Anterior cingulate cortex (tissue), 58 donors: ENCODE results near the gene RACGAP1.
A peak's percentile ranks its signal among the peaks of the same experiment; 100 is the strongest.
"Not testable (repeated sequence)": the region's sequence is repeated elsewhere in the genome, so short reads cannot be mapped to it uniquely, and the experiment has no call there.

Source experiments
- DNase-seq, 58 donors: peaks; one replicate each; lab custom pipeline; 2025; lab: John Stamatoyannopoulos, UW

Gene RACGAP1

DNA sequence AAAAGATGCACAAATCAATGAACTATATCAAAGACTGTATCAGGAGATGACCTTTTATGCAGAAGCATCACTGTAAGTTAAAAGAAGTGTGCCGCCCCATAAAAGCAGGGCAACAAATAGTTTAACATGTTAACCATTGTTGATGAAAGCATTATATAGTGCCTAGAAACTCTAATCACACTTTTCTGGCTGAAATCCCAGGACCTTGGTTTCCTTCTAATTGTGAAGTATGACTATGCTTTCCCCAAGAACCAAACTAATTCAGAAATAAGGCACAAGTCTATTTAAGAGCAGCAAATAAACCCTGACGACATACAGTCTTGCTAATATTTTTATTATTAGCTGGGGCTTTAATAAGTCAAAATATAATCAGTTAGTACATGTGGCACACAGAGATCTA, 21.7 kb downstream of the RACGAP1 start:
- no peak for DNase-seq

DNA sequence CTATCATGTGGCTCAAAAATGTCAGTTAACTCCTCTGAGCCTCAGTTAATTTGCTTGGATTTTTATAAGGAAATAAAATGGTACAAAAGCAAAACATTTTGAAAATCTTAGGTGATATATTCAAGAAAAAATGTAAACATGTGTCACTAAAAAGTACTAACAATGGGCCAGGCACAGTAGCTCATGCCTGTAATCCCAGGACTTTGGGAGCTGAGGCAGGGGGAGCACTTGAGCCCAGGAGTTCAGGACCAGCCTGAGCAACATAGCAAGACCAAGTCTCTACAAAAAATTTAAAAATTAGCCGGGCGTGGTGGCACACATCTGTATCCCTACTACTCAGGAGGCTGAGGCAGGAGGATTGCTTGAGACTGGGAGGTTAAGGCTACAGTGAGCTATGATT, 26.8 kb downstream of the RACGAP1 start:
- DNase-seq = no peak

DNA sequence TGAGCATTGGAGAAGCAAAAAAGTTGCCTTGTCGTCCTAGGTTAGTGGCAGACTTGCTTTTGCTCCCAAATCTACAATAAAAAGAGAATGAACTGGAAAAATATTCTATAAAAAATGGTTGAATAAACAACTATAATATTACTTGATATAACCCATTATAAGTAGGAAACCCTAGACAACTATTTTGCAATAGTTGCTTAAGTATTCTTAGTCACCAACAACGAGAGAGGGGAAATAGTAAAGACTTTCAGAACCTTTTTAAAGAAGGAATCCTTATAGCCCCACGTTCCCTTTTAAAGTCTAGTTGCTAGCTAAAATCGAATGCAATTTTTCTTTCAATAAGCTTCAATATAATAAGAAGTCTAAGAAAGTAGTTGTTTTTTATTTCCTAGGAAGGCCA, 35.0 kb downstream of the RACGAP1 start:
- DNase-seq = no peak

DNA sequence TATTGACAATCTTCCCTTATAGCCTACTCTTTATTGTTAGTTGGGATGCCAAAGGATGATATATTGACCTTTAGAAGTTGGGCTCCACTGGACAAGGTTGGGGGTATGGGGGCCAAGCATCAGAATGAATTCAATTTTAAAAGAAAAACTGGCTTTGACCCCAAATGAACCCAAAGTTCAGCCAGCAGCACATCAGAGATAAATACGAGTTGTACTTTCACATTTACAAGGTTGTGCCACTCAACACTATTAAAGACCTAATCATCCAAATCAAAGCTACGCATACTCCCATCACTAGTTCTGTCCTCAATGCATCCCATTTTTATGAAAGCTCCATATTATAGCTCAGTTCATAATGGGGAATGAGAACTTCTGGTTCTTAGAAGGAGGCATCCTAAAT, 35.9 kb downstream of the RACGAP1 start:
- DNase-seq = not testable (repeated sequence)

DNA sequence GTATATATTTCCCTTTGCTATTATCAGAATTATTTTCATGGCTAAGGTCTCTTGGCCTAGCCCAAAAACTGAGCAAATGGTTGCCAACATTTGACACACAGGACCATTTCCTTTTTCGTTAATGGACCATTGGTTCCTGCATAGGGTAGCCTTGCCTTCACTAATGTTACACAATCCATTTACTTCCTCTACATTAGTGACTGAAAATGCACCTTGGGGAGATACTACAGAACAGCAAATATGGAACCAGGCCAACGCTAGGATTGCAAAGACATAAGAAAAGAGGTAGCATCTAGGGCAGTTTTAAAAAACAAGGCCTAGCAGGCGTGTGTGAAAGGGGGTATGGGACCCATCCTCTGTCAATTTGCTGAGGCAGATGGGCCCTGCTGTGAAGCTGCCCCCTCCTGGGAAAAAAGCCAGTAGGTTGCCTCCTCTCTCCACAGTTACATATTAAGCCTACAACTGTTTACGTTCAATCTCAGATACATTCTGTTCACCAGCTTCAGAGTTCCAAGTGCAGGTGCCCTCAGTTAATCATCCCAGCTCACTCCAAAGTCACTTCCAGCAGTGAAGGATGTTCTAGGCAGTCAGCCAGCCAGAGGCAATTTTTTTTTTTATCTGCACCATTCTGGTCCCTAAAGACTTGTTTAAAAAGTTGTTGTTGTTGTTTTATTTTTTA, 37.5 kb downstream of the RACGAP1 start:
- no peak for DNase-seq

DNA sequence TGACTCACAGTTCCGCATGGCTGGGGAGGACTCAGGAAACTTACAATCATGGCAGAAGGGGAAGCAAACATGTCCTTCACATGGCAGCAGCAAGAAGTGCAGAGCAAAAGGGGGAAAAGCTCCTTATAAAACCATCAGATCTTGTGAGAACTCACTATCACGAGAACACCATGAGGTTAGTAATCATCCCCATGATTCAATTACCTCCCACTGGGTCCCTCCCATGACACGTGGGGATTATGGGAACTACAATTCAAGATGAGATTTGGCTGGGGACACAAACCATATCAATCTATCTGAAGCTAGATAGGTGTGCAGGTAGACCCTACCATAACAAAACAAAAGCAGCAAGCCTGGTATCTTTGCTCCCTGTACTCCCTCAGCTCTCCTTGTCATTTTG, 38.8 kb downstream of the RACGAP1 start:
- not testable (repeated sequence) for DNase-seq

DNA sequence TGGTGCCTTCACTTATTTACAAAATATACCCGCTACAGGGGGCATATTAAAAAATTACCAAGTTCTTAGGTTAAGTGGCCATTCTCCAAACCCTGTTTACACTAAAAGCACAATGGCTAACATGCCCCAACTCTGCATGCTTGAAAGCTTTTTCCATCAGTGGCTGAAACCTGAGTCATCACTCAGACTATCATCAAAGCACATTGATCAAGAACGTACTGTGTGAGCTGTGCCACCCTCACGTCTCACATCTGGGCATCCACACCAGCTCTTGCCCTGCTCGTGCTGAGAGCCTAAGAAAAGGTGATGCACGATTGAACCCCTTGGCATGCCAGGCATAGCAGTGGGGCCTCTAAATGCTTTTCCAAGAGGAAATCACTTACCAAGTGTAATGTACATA, 39.3 kb downstream of the RACGAP1 start:
- DNase-seq = no peak

DNA sequence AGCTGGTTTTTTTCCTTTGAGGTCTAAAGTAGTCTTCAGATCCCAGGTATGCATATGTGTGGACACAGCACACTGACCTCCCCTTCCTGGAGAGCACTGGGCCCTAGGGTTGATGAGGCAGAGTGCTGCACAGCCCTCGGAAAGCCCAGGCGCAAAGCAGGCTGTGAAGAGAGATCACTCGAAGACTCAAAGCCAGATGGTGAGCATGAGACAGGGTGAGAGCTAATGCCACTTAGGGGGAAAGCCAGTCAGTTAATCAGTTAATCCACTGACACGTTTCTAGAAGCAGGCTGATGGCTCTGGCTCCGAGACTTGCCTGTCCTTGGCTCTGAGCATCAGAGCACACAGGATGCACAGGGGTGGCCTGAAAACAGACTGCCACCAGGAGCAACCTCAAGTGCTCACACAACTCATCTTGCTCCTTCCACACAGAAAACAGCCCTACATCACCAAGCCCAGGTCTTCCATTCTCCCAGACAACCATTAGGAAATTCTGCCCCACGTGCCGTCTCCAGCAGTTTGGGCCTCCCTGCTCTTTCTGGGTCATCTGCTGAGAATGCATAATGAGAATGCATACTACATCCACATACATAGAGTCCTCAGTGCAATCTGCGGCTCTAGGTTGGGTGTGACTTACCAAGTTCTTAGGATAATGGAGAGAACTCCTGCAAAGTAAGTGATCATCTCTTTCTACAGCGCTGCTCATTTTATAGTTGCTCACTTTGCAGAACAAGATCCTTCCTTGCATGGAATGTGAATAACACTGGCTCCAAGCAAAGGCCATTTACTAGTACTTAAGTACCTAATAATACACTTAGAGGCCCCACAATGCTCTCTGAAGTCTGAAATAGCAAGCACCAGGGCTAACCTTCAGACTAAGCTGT, 40.6 kb downstream of the RACGAP1 start:
- DNase-seq = no peak

DNA sequence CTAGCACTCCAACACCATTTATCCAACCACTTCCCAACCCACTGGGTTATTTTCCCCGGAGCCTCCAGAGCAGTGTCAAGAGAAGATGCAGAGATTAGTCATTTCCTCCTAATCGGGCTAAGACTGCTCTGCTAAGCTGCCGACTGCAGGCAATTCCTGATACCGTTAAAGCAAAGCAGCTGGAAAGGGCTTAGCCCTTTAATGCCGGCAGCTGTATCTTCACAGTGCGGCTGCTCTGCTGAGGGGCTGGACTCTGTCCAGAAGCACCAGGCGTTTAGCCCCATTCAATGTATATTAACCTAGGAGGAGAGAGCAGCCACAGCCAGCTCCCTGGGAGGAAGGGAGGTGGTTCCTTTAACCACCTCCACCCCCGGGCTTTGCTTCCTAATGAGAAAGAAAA, 41.4 kb downstream of the RACGAP1 start:
- peak in 1 of 58 donors; percentile 28 for DNase-seq

DNA sequence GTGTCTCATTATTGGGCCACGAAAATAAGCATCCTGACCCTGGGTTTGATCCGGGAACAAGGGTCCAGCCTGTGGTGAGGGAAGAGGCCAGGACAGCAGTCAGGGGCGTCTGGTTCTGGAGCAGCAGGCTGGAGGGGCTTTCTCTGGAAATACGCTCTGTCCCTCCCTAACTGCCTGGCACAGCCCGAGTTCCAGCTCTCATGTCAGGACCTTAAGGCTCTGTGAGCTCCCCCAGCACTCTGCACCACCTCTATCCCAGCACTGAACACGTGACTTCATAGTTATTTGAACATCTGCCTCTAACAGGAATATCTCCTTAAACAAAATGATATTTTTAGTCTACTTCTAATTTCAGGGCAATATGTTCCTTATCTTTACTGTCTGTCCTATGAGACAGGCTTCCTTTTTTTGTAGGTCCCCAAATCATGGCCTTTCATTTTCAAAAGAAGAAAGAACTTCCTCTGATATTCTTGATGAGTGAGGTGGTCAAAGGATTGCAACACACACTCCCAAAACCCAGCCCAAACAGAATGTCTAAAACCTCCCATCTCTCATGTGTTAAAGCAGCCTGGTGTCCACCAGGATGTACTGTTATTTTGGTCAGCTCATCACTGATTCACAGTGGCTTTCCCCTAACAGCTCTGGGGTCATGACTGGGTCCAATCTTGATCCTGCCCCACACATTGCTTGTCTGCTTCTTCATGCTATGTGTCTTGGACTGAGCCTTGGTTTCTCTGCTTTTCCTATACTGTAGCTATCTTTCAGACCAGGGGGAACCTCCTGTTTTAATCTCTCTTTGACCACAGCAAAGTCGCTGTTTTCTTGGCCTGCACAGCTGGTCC, 42.8 kb downstream of the RACGAP1 start:
- no peak for DNase-seq

DNA sequence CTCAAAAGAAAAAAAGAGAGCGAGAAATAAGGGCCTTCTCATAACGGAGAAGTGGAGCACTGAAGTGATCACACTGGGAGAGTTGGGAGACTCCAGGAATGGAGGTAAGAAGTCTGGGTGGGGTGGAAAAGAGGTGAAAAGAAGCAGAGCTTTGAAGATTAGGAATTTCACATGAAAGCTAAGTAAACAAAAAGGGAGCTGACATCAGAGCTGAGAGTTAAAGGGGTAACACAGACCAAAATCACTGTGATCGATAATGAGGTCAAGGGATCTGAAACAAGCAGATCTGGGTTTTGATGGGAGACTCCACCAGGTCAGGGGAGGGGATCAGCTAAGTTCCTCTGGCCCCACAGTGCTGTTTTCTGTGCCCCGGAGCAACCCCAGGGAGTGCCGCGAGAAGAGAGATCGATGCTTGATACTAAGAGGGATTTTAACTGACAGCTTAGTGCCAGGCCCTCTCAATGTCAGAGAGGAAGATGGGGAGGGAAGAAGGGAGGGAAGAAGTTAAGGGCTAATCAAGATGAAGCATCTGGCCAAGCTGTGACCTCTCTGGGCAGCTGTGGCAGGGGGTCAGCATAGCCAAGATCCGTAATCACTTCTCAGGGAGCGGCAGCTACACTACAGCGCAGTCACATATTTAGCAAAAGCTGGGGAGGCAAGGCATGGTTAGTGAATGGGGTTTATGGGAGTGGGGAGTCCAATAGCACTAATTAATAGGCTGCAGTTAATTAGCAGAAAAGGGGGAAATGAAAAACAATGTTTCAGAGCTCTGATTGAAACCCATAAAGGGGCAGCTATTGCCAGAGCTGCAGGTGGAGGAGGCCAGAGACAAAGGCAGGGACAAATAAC, 44.6 kb downstream of the RACGAP1 start:
- DNase-seq = no peak

DNA sequence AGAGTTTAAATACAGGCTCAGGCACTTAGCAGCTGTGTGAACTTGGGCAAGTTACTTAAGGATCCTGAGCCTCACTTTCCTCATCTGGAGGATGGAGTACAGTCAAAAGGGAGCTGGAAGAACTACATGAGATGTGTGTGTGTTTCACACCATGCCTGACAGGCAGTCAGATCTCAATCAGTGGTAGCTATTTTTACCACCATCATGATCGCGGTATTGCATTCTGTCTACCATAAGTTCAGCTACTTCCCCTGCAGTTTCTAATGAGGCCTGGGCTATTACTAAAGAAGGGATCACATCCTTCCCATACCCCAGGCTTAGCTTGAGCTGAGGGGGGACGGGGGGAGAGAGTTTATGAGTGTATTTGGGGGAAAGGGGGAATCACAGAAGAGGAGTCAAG, 45.5 kb downstream of the RACGAP1 start:
- no peak for DNase-seq

DNA sequence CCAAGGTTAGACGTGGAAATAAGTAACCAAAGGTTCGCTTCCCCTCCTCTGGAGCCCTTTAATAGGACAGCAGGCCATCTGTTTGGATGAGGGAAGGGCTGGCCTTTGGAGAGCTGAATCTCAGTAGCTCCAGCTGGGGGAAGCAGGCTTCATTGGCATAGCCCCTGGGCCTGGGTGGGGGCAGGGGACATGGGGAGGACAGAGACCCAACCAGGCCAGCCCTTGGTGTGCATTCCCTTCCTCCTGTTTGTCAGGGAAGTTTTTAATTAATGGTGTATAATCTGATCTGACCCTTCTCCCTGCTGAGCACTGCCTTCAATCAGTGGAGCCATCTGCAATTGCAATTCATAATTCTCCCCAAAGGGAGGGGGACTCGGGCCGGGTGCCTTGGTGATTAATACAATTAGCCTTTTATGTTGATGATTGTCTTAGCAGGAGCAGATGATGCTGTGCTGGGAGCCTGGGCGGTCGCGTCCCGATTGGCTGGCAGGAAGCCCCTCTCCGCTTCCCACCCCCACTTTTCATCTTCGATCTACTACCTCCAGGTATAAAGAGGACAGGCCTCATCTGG, 46.2 kb downstream of the RACGAP1 start:
- peak in 43 of 58 donors; percentile 22 to 82 (median 60) for DNase-seq

DNA sequence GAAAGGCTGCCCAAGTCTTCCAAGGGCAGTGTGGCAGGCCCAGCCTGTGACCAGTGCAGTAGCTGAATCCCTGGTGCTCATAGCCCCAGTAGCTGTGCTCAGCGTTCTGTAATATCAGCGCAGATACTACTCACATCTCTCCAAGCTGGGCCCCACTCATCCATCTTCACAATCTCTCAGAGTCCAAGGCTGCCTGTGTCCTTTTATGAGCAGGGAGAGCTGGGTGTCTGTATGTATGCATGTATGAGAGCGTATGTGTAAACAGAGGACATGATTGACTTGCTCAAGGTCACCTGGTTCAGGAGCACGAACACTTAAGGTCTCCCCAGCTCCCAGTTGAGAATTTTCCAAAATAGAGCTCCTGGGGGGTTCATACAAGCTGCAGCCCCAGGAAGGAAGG, 47.2 kb downstream of the RACGAP1 start:
- no peak for DNase-seq

DNA sequence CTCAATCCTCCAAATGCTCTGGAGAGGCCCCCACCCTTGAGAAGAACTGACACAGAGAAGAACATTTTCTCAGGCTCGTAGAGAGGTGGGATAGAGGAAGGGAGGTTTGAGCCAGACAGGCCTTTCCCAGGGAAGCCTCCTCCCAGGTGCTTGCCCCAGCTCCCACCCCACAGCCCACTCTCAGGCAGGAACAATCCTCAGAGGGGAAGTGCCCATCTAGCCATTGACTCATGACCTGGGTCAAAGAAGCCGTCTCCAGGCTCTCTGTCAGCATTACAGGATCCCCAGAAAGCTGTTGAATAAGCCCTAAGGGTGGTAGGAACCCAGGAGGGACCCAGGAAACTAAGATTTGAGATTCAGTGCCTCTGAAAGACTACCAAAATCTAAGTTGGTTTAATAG, 48.7 kb downstream of the RACGAP1 start:
- no peak for DNase-seq

DNA sequence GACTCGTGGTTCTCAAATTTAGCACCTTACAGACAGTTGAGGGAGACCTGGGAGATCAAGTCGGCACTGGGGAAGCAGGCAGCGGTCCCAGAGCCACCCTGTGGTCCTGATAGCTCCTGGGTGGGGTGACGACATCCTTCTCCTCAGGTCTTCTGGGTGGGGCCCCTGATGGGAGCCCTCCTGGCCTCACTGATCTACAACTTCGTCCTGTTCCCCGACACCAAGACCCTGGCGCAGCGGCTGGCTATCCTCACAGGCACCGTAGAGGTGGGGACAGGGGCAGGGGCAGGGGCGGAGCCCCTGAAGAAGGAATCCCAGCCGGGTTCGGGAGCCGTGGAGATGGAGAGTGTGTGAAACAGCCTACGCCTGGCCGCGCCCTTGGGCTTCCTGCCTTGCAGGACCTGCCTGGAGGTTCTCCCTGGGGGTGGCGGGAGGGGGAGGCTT, 50.0 kb downstream of the RACGAP1 start:
- no peak for DNase-seq

DNA sequence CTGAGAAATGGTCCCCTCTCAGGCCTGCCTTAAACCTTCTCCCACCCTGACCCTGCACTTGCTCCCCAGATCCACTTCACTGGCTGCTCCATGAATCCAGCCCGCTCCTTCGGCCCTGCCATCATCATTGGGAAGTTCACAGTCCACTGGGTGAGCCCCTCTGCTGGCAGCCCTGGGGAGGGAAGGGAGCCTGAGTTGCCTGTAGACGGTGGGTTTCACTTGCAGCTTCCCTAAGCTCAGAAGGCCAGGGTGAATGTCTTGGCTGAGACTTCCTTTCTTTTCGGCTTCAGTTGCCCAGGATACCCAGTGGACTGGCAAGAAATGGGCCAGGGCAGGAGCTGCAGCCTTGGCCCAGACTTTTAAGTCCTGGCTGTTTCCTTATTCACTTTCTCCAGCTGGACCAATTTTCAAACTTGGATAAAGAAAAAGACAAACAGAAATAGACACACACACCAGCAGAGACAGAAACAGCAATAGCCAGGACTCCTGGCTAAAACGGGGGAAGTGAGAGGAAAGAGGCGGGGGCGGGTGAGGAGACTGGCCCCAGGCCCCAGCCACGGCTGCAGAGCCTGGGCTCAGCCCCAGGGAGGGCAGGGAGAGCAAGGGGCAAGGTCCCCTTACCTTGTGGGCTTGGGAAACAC, 50.5 kb downstream of the RACGAP1 start:
- peak in 41 of 58 donors; percentile 22 to 82 (median 56) for DNase-seq

DNA sequence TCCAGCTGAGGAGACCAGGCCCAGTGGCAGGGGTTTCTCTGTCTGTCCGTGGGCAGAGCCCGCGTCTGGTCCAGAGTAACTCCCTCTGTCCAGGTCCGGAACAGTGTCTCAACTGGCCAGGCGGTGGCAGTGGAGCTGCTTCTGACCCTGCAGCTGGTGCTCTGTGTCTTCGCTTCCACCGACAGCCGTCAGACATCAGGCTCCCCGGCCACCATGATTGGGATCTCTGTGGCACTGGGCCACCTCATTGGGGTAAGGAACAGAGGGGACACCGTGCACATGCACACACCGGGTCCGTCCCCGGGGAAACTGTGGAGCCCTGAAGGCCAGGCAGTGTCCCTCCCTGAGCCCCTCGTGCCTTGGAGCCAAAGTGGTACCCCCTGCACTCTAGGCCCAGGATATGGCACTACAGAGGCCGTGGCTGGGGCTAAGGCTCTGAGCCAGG, 51.0 kb downstream of the RACGAP1 start:
- peak in 54 of 58 donors; percentile 17 to 84 (median 70) for DNase-seq

DNA sequence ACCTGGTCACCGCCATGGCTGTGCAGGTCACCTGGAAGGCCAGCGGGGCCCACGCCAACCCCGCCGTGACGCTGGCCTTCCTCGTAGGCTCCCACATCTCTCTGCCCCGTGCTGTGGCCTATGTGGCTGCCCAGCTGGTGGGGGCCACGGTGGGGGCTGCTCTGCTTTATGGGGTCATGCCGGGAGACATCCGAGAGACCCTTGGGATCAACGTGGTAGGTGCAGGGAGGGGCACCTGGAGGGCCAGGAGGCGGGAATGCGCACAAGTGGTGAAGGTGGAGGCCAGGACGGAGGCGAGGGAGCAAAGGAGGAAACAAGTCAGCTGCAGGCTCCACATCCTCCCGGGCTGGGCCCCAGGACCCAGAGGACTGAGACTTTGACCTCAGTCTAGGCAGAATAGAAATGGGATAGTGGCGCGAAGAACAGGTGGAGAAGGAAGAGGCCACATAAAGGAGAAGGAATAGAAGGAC, 51.9 kb downstream of the RACGAP1 start:
- no peak for DNase-seq
